ENCODE results near the gene PRSS57.
"Not testable (repeated sequence)": the region's sequence is repeated elsewhere in the genome, so short reads cannot be mapped to it uniquely, and the experiment has no call there.

Gene PRSS57

DNA sequence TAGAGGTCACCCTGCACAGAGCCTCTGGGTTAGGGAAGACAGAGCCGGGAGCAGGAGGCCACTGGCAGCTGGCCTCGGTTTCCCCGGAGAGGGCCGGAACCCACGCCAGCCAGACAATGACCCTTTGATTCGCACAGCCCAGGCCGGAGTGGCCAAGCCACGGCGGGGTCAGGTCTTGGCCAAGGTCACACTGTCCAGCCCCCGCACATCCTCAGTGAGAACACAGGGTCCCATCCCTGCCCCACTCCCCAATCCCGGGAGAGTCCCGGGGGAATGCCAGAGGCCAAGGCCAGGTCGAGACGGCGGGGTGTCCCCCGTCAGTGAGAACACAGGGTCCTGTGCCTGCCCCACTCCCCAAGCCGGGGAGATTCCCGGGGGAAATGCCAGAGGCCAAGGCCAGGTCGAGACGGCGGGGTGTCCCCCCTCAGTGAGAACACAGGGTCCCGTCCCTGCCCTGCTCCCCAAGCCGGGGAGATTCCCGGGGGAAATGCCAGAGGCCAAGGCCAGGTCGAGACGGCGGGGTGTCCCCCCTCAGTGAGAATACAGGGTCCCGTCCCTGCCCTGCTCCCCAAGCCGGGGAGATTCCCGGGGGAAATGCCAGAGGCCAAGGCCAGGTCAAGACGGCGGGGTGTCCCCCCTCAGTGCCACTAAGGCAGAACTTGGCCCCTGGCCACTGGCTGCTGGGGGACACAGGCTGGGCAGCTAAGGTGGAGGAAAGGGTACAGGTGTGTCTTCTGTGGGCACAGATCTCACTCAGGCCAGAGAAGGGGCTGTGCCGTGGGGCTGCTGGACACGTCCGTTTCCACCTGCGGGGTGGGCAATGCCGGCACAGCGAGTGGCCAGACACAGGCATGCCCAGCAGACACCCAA, 20.7 kb downstream of the PRSS57 start:
- no peak for DNase-seq (ENCODE audit: low read depth)

DNA sequence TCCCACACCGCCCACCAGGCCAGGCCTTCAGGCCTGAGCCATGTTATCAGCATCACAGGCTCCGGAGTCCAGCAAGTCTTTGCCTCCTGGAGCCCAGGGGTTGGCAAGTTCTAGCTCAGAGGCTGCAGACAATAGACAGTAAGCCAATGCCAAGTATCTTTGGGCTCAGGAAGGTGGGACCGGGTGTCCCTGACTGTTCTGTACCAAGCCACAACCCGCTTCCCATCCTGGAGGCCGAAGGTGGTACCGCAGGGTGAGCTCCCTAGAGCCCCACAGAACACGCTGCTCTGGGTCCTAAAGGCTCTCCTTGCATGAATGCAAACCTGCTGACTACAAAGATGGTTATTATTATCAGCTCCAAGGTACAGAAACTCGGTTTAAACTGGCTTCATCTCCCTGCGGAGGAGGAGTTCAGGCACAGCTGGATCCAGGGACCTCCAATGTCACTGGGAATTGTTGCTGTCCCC, 24.6 kb downstream of the PRSS57 start:
- no peak for DNase-seq (ENCODE audit: low read depth)

- not testable (repeated sequence) for DNase-seq (ENCODE audit: low read depth)
These were observed 26.4 kb downstream of the PRSS57 start for GRCh38 chr19:668675-669434.

DNA sequence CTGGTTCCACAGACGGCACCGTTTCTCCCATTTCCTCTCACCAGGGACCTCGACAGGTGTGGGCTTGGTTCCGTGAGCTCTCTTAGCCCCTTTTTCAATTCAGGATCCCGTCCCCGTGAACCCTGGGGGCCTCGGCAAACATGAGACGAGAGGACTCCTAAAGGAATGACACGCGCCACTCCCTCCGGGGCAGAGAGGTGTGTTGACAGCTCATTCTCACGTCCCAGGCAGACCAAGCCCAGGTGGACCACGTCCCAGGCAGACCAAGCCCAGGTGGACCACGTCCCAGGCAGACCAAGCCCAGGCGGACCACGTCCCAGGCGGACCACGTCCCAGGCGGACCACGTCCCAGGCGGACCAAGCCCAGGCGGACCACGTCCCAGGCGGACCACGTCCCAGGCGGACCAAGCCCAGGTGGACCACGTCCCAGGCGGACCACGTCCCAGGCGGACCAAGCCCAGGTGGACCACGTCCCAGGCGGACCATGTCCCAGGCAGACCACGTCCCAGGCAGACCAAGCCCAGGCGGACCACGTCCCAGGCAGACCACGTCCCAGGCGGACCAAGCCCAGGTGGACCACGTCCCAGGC, 28.2 kb downstream of the PRSS57 start:
- DNase-seq (ENCODE audit: low read depth): not testable (repeated sequence)

GRCh38 chr19:664913-665443, 30.3 kb downstream of the PRSS57 start:
- no peak for DNase-seq (ENCODE audit: low read depth)

DNA sequence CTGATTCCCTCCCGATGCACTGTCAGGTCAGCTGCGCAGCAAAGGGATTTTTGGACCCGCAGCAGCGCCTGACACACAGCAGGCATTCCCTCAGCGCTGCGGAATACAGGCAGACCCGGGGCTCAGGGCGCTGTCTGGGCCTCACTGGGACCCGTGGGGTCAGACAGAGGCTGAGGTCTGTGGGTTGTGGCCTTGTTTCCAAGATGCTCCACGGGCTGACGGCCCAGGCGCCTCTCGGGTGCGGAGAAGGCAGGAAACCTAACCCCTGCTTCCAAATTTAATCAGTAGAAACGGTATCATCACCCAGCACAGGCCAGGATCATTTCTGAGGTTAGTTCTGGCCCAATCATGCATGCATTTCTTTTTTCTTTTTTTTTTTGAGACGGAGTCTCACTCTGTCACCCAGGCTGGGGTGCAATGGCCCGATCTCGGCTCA, 31.6 kb downstream of the PRSS57 start:
- DNase-seq (ENCODE audit: low read depth): no peak

DNA sequence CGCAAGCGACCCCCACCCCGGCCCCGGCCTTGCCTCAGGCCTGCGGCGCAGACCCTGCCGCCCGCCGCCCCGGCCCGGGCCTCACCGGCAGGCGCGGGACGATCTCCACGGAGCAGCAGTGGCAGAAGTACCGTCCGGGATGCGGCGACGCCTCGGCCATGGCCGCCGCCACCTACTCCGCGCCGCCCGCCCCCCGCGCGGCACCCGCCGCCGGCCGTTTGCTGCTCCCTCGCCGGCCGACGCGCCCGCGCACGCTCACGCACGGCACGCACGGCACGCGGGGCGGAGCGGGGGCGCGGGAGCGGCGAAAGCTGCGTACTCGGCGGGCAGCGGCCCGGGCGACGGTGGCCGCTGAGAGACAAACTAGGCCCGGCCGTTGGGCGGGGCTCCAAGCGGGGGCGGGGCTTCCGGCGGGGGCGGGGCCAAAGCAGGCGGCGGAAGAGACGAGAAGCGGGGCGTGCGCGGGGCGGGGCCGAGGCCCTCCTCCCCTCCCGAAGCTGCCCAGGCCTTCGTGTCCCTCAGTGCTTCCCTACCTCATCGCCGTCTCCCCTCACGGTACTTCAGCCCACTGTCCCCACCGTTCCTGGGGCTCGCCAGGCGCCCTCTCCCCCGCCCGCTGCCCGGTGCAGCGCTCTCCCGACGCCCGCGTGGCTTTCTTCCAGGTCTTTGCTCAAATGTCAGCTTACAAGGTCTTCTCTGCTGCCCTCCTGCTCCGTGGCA, 32.1 kb downstream of the PRSS57 start, which contains the start of gene RNF126:
RNF126 (minus strand) TSS at position 253 of the 720 bp plus-strand sequence; CDS start at position 160, 93 bp downstream.
- no peak for DNase-seq (ENCODE audit: low read depth)

DNA sequence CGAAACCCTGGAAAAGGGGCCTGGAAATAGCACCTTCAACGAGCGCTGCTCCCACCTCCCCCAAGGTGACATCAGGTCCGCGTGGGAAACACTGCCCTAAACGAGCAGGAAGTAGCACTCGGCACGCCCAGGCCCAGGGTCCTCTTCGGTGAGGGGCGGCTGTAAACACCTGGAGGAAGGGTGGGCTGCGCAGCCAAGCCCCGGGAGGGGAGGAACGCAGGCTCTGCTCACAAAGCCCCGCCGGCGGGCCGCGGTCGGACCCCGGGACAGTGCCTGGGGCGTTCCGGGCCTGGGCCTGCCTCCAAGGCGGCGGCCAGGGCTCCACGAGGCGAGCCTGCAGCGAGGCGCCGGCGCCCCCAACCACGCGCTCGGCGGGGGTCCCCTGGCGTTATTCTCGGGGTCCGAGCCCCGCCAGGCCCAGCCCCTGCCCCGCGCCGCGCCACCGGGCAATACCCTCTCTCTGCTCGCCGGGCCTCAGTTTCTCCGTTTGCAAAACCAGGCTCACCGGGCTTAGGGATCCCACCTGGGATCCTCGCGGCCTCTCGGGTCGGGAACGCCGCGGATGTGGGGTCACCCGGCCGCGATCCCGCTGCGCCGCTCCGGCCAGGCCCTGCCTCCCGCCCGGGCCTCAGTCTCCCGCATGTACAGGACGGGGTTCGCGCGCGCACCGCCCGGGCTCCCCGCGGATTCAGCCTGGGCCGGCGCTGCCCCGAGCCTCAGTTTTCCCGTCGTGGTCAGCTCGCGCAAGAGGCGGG, 32.9 kb downstream of the PRSS57 start:
- DNase-seq (ENCODE audit: low read depth): no peak

- no peak for DNase-seq (ENCODE audit: low read depth)
These were observed 33.6 kb downstream of the PRSS57 start for GRCh38 chr19:661427-662196.

DNA sequence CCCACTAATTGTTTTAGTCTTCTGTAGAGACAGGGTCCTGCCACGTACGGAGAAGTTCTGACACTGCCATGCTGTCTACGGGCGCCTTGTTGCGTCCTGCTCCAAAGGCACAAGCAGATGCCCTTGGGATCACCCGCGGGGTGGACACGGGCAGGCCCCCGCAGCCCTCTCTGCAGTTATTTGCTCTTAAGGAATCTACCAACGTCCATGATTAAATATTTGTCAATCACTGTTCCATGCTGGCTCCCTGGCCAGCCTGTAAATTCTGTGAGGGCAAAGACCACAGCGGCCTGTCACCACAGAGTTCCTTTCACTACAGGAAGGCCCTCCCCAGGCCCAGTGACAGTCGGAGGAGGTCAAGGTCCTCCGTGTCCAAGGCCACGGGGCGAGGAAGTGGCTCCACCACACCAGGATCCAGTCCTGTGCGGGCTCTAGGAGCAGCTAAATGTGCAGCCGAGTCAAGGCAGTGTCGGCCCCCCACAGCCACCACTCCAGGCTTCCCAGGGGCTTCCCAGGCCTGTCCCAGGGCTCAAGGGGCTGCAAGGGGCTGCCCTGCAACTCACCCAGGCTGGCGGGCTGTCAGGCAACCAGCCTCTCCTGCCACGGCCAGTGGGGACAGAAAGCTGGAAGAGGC, 34.3 kb downstream of the PRSS57 start:
- DNase-seq (ENCODE audit: low read depth): no peak

GRCh38 chr19:658916-659839, 36.1 kb downstream of the PRSS57 start:
- no peak for DNase-seq (ENCODE audit: low read depth)

DNA sequence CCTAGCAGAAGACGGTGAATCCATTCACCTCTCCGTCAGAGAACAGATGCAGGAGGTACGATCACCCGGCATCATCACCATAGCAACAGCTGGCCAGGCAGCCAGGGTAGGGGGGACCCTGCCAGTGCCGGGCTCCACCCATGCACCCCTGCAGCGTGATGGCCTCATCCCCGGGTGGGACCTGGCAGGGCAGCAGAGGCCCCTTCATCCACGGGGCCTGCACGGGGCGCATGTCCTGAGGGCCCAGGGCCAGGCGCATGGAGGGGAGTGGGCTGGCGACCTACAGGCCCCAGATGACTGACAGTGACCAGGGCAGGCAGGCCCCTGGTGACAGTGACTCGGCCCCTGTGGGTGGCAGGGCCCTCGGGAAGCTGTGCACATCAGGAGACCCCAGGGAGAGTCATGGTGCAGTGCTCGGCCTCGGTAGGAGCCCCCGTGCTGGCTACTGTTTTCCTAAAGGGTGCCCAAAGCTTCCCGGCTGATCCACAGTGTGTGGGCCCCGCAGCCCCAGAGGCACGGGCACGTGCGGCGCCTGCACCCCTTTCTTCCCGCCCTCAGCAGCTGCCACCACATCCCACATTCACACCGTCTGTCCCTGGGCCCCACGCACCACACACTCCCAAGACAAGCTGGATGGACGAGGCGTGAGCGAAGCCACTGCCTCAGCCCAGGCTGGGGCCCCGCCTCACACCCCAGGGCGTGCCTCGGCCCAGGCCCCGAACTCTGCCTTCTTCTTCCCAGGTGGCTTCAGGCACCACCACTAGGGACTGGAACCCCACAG, 37.0 kb downstream of the PRSS57 start:
- DNase-seq (ENCODE audit: low read depth): no peak

GRCh38 chr19:657611-658010, 37.6 kb downstream of the PRSS57 start:
- no peak for DNase-seq (ENCODE audit: low read depth)

- DNase-seq (ENCODE audit: low read depth): no peak
These were observed 38.3 kb downstream of the PRSS57 start for GRCh38 chr19:656751-657559.

DNA sequence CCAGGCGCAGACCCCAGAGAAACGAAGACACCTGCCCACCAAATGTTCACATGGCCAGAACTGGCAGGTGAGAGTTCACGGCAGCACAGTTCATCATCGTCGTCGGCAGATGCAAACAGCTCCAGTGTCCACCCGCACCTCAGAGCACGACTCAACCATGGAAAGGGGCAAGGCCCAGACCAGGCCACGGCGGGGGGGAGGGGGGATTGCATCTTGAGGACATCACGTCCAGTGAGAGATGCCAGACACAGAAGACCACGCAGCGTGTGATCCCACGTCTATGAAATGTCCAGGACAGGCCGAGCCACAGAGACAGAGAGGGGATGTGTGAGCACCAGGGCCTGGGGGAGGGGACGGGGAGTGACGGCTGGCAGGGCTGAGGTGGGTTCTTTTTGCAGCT, 39.6 kb downstream of the PRSS57 start:
- DNase-seq (ENCODE audit: low read depth): no peak

DNA sequence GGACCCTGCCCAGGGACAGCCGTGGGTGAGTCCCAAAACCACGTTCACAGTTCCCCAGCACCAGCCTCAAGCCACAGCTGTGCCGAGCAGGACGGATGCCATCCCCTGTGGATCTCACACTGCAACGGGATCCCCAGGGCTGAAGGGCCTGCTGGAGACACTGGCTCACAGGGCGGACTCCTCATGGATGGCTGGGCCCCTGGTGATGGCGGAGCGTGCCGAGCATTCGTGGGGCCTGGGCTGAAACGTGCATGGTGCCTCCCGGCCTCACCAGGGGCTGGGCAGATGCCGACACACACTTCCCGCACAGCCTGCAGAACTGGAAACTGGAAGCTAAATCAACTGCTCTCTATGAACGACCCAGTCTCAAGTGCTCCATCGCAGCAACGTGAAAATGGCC, 41.8 kb downstream of the PRSS57 start:
- no peak for DNase-seq (ENCODE audit: low read depth)
